D721Med (cell line): ENCODE measurements around the gene GTF2E1.

ENCODE experiments used
- DNase-seq: peaks from one replicate; pipeline ENCODE4 v3.0.0; 2011; ENCODE audit warnings: low spot score; ENCODE audit not compliant: insufficient read length
- FAIRE-seq: peaks from 2 replicates; lab custom pipeline; 2011; peaks lifted over from hg19 to GRCh38; lab: Jason Lieb, UNC
- TF ChIP-seq, protein P1 (sequence below): IDR thresholded peaks from 2 replicates; pipeline ENCODE4 v1.5.1; 2012; ENCODE audit warnings: mild to moderate bottlenecking, control low read depth; ENCODE audit not compliant: insufficient read depth; ENCODE audit errors: missing control alignments

GTF2E1 gene

DNA sequence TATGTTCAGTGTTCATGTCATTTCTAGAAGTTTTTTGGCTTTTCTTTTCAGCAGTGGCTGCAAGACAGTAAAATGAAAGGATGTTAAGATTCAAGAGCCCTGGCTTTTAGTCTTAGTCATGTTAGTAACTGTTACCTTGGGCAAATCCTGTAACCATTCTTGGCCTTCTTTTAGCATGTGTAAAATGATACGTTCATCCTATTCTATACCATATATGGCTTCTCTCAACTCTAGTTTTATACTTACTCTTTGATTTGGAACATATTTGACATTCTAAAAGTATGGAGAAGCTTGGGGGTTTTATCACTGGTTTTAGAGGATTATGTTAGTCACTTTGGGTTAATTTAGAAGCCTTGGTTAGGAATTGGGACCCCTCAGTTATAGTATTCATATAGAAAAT lies 20.1 kb downstream of the GTF2E1 start:
- DNase-seq (no peak), FAIRE-seq (no peak)
- TF ChIP-seq, protein P1, sequence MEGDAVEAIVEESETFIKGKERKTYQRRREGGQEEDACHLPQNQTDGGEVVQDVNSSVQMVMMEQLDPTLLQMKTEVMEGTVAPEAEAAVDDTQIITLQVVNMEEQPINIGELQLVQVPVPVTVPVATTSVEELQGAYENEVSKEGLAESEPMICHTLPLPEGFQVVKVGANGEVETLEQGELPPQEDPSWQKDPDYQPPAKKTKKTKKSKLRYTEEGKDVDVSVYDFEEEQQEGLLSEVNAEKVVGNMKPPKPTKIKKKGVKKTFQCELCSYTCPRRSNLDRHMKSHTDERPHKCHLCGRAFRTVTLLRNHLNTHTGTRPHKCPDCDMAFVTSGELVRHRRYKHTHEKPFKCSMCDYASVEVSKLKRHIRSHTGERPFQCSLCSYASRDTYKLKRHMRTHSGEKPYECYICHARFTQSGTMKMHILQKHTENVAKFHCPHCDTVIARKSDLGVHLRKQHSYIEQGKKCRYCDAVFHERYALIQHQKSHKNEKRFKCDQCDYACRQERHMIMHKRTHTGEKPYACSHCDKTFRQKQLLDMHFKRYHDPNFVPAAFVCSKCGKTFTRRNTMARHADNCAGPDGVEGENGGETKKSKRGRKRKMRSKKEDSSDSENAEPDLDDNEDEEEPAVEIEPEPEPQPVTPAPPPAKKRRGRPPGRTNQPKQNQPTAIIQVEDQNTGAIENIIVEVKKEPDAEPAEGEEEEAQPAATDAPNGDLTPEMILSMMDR: no peak

DNA sequence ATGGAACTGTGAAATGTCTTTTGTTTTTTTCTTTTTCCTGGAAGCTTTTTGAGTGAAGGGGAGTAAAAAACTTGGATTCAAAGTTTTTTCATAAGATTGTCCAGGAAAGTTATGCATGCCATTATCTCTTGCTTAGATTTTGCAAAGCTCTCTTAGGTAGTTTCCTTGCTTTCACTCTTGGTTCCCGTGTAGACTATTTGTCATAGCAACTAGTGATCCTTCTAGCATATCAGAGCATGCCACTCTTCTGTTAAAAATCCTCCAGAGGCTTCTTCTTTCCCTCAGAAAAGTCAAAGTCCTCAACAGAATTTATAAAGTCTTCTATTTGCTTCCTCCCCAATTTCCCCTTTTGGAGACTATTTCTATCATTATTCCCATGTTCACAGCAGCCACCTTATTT lies 21.1 kb downstream of the GTF2E1 start:
- TF ChIP-seq, protein P1: no peak
- no peak for FAIRE-seq
- no peak for DNase-seq

DNA sequence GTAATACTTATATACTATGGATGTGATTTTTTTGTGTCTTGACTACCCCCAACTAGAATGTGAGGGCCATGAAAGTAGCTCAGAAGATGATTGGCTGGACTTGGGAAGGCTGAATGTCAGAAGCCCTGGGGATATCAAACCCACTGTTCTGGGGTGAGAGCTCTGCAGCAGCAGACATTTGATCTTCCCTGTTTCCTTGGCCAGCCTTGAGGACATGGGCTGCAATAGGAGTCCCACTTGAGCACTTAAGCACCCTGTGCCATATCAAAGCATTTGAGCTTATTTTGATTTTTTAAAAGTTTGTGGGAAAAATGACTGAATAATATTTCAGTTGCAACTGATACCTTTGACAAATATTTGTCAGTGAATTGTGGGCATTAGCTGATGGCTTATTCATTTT lies 21.7 kb downstream of the GTF2E1 start:
- no peak for DNase-seq
- FAIRE-seq: no peak
- TF ChIP-seq, protein P1: no peak

DNA sequence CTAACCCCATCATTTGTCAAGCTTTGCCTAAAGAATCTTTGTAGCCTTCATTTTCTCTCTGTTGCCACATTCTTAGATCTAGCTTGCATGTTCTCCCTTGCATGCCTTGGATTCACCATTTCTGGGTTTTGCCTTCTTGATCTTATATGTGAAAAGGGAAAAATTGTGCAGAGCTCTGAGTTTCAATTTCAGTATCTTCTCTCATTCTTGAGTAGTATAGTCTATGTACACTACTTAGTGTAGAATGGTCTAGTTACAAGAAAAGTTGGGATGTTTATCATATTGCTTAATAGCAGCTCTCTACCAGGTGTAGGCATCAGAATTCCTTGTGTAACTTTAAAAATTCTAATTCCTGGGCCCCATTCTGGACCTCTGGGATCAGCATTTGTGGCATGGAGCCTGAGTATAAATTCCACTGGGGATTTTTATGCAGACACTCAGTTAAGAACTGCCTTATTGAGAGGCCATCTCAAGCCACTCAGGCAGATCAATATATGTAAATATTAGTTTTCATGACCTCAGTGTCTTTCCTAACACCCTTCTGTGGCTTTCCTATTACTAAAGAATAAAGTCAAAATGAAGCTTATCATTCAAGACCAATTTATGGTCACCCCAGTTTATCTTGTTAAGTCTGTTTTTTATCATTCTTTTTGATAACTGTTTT lies 23.4 kb downstream of the GTF2E1 start:
- TF ChIP-seq, protein P1: no peak
- FAIRE-seq (no peak), DNase-seq (no peak)

DNA sequence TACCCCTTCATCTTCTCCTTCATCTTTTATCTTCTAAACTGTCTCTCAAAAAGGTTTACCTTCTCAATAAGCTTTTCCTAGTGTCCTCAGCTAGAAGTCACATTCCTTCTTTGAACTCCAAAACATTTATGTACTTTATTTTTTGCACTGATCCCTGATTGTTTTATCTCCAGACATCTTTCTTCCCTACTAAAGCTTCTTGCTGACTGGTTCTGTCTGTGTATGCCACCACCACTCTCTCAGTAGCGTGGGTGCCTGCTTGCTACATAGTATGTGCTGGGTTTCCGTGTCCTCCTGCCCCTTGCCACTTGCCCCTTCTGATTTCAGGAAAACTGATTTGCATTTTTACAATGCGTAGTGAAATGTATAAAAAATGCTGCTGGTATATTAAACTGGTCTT lies 24.0 kb downstream of the GTF2E1 start:
- no peak for FAIRE-seq
- TF ChIP-seq, protein P1: no peak
- DNase-seq: no peak

DNA sequence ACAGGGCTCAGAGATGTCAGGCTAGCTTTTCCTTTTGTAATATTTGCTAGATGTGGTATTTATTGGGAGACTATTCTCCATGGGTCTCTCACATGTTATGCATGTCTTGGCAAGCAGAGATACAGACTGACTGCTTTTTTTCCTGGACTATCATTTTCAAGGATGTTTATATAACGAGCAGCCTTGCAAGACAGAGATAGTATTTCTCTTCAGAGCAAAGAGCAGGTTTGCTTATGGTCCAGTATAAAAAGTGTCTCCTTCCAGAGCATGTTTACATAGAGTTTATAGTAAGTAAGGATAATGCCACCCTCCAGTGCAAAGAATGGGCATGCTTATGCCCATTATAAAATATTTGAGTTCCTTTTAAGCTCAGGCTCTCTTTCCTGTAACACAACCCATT lies 24.6 kb downstream of the GTF2E1 start:
- no peak for FAIRE-seq
- TF ChIP-seq, protein P1: no peak
- no peak for DNase-seq

DNA sequence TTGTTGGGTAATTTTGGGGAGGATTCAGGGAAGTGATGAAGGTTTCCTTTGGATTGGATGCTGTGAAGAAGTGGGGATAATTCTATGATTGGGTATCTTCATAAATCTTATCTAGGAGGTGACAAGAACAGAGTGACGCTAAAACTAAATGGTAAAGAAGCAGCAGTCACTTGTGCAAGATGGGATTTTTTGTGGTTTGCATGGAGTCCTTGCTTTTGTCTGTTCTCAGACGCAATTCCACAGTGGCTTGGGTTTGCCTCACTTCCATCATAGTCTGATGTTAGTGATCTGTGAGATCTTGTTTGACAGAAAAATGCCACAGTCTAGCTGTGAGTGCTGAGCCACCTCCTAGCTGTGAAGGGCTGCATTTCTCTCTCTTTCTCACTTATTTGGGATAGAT lies 26.9 kb downstream of the GTF2E1 start:
- FAIRE-seq (no peak), DNase-seq (no peak)
- TF ChIP-seq, protein P1: no peak
